GM13976 (cell line): Measurements from ENCODE around the gene TARBP1.
"Not testable (repeated sequence)": the region's sequence is repeated elsewhere in the genome, so short reads cannot be mapped to it uniquely, and the experiment has no call there.

Experiments
- DNase-seq: peaks from one replicate; pipeline ENCODE4 v3.0.0; 2012; ENCODE audit warnings: low spot score
- CTCF ChIP-seq: IDR thresholded peaks from 2 replicates; pipeline ENCODE4 v1.5.1; 2012; ENCODE audit warnings: borderline replicate concordance, mild to moderate bottlenecking; ENCODE audit not compliant: insufficient read depth; ENCODE audit errors: extremely low read depth, missing control alignments, control extremely low read depth
- in situ Hi-C: fragments of 300-500 bp; cut with MboI; formaldehyde crosslinking; loops from one replicate; pipeline ENCODE4 v1.12.0; 2022; ENCODE audit warnings: low sequenced_read_pairs, mixed read lengths, inconsistent platforms; ENCODE audit not compliant: unreplicated experiment

The TARBP1 gene

GRCh38 chr1:234405676-234406075 is 73.3 kb downstream of the TARBP1 start:
- in situ Hi-C loops: no loop called here
- TF ChIP-seq CTCF: no peak
- no peak for DNase-seq

GRCh38 chr1:234402939-234403338 is 76.0 kb downstream of the TARBP1 start:
- in situ Hi-C loops: no loop called here
- no peak for DNase-seq
- no peak for TF ChIP-seq CTCF

- DNase-seq: no peak
- in situ Hi-C loops: no loop called here
- no peak for TF ChIP-seq CTCF
Observed at GRCh38 chr1:234401658-234402057, 77.3 kb downstream of the TARBP1 start.

- no peak for TF ChIP-seq CTCF
- DNase-seq: peak; percentile 41
- in situ Hi-C loops: no loop called here
Observed at GRCh38 chr1:234400773-234401172, 78.2 kb downstream of the TARBP1 start.

GRCh38 chr1:234399515-234399914 is 79.5 kb downstream of the TARBP1 start:
- in situ Hi-C loops, DNase-seq: not testable (repeated sequence)

- no peak for TF ChIP-seq CTCF
- peak; percentile 57 for DNase-seq
- in situ Hi-C loops: no loop called here
Observed at GRCh38 chr1:234398849-234399381, 80.1 kb downstream of the TARBP1 start.

GRCh38 chr1:234397732-234398131 is 81.2 kb downstream of the TARBP1 start:
- no peak for DNase-seq
- no peak for TF ChIP-seq CTCF
- in situ Hi-C loops: no loop called here
